ENCODE results near the gene CLDN18. TPM values are rescaled to one million over a fixed set of nuclear protein-coding genes. Genes with fewer than 3 reads are reported as not detected.

Gene CLDN18
- total and polyA plus RNA-seq, 9 of the 15 experiments (the other 6 are each of a cell fraction or from before 2014, with no cell fraction given): 0.11 TPM; not detected in 8

GRCh38 chr3:138032567-138032966 is 22.6 kb downstream of the CLDN18 start (continued):
- no peak for TF ChIP-seq ZNF318 (IDR thresholded peaks at IDR 0.05; ENCODE audit: borderline replicate concordance in 1 of 2, low read depth in 1 of 2)
- TF ChIP-seq CHD1 (IDR thresholded peaks at IDR 0.05; ENCODE audit: low read length): no peak
- TF ChIP-seq NRF1 (conservative IDR thresholded peaks at IDR 0.05 in 1 of 2, IDR thresholded peaks at IDR 0.05 in 1 of 2): no peak
- TF ChIP-seq GTF2A2 (tag; IDR thresholded peaks at IDR 0.05): no peak
- TF ChIP-seq E2F5 (CRISPR knock-in tag; IDR thresholded peaks at IDR 0.05): no peak
- TF ChIP-seq HMBOX1 (IDR thresholded peaks at IDR 0.05): no peak
- no peak for TF ChIP-seq ZNF217 (CRISPR knock-in tag; IDR thresholded peaks at IDR 0.05)
- TF ChIP-seq ETV1 (tag; conservative IDR thresholded peaks at IDR 0.05; ENCODE audit: low read depth): no peak
- TF ChIP-seq THRAP3 (IDR thresholded peaks at IDR 0.05; ENCODE audit: borderline replicate concordance): no peak
- no peak for TF ChIP-seq HDGF (IDR thresholded peaks at IDR 0.05)
- no peak for TF ChIP-seq KAT8 (IDR thresholded peaks at IDR 0.05; ENCODE audit: low read depth)
